ENCODE measurements around the gene PSG11.
"Not testable (repeated sequence)": the region's sequence is repeated elsewhere in the genome, so short reads cannot be mapped to it uniquely, and the experiment has no call there.

The PSG11 gene

GRCh38 chr19:43019588-43019987, 6.7 kb downstream of the PSG11 start:
- CTCF ChIA-PET = interaction anchor here (0.6 kb wide), 1 partner anchor 14 kb away, joined by 3 read pairs; no protein-coding TSS in a partner anchor
- TF ChIP-seq CTCF (conservative IDR thresholded peaks at IDR 0.05; ENCODE audit: low read depth) = peak; percentile 26; the same call in 1 of the 2 replicates
- DNase-seq (ENCODE audit: low spot score); H3K27ac ChIP-seq; POLR2A ChIA-PET (ENCODE audit: low non-redundant PET): not testable (repeated sequence)

GRCh38 chr19:43005841-43006240, 20.4 kb downstream of the PSG11 start:
- POLR2A ChIA-PET (ENCODE audit: low non-redundant PET); DNase-seq (ENCODE audit: low spot score); H3K27ac ChIP-seq; CTCF ChIA-PET: not testable (repeated sequence)

- H3K27ac ChIP-seq; POLR2A ChIA-PET (ENCODE audit: low non-redundant PET); DNase-seq (ENCODE audit: low spot score): not testable (repeated sequence)
- CTCF ChIA-PET = interaction anchor here (0.7 kb wide), 1 partner anchor 15 kb away, joined by 3 read pairs; no protein-coding TSS in a partner anchor
These were observed 21.4 kb downstream of the PSG11 start for GRCh38 chr19:43004846-43005245.

- not testable (repeated sequence) for DNase-seq (ENCODE audit: low spot score)
These were observed 22.6 kb downstream of the PSG11 start for GRCh38 chr19:43003634-43004033.

GRCh38 chr19:43002948-43003347, 23.3 kb downstream of the PSG11 start:
- H3K27ac ChIP-seq; POLR2A ChIA-PET (ENCODE audit: low non-redundant PET); CTCF ChIA-PET; DNase-seq (ENCODE audit: low spot score): not testable (repeated sequence)

More at GRCh38 chr19:43003634-43004033, 22.6 kb downstream of the PSG11 start:
- H3K27ac ChIP-seq; CTCF ChIA-PET; POLR2A ChIA-PET (ENCODE audit: low non-redundant PET): not testable (repeated sequence)

GRCh38 chr19:42996161-42996560, 30.1 kb downstream of the PSG11 start:
- CTCF ChIA-PET; DNase-seq (ENCODE audit: low spot score); H3K27ac ChIP-seq; POLR2A ChIA-PET (ENCODE audit: low non-redundant PET): not testable (repeated sequence)

- DNase-seq (ENCODE audit: low spot score); POLR2A ChIA-PET (ENCODE audit: low non-redundant PET); H3K27ac ChIP-seq; CTCF ChIA-PET: not testable (repeated sequence)
These were observed 34.2 kb downstream of the PSG11 start for GRCh38 chr19:42992029-42992604.

- TF ChIP-seq CTCF (conservative IDR thresholded peaks at IDR 0.05; ENCODE audit: low read depth) = no peak
- no peak for DNase-seq (ENCODE audit: low spot score)
- ChIA-PET CTCF (interaction anchor here (0.6 kb wide), 1 partner anchor 94 kb away, joined by 3 read pairs; no protein-coding TSS in a partner anchor), POLR2A (ENCODE audit: low non-redundant PET) (no interaction called here)
- no peak overlapping the region for H3K27ac ChIP-seq
These were observed 36.4 kb downstream of the PSG11 start for GRCh38 chr19:42989851-42990250.

GRCh38 chr19:42989186-42989585, 37.1 kb downstream of the PSG11 start:
- DNase-seq (ENCODE audit: low spot score); H3K27ac ChIP-seq; POLR2A ChIA-PET (ENCODE audit: low non-redundant PET); CTCF ChIA-PET: not testable (repeated sequence)

- CTCF ChIA-PET; H3K27ac ChIP-seq; POLR2A ChIA-PET (ENCODE audit: low non-redundant PET); DNase-seq (ENCODE audit: low spot score): not testable (repeated sequence)
These were observed 38.1 kb downstream of the PSG11 start for GRCh38 chr19:42988206-42988605.

GRCh38 chr19:42985588-42985987, 40.7 kb downstream of the PSG11 start:
- POLR2A ChIA-PET (ENCODE audit: low non-redundant PET) = no interaction called here
- CTCF ChIA-PET = no interaction called here
- no peak overlapping the region for H3K27ac ChIP-seq
- TF ChIP-seq CTCF (conservative IDR thresholded peaks at IDR 0.05; ENCODE audit: low read depth) = no peak
- DNase-seq (ENCODE audit: low spot score) = no peak

- CTCF ChIA-PET = interaction anchor here (0.7 kb wide), 1 partner anchor 52 kb away, joined by 3 read pairs; no protein-coding TSS in a partner anchor
- POLR2A ChIA-PET (ENCODE audit: low non-redundant PET); DNase-seq (ENCODE audit: low spot score); H3K27ac ChIP-seq: not testable (repeated sequence)
These were observed 44.2 kb downstream of the PSG11 start for GRCh38 chr19:42982111-42982510.

GRCh38 chr19:42971451-42971850, 54.8 kb downstream of the PSG11 start:
- DNase-seq (ENCODE audit: low spot score); POLR2A ChIA-PET (ENCODE audit: low non-redundant PET); H3K27ac ChIP-seq: not testable (repeated sequence)
- CTCF ChIA-PET = interaction anchor here (0.6 kb wide), 1 partner anchor 143 kb away, joined by 5 read pairs; no protein-coding TSS in a partner anchor
